GM12891 (cell line): Measurements from ENCODE around the gene PTPRN2.
"Not testable (repeated sequence)": the region's sequence is repeated elsewhere in the genome, so short reads cannot be mapped to it uniquely, and the experiment has no call there.

Source experiments
- PAX5 ChIP-seq: IDR thresholded peaks from 2 replicates; pipeline ENCODE4 v1.6.1; 2011; ENCODE audit warnings: low read length, moderate library complexity, mild to moderate bottlenecking; ENCODE audit not compliant: insufficient read depth, severe bottlenecking
- POLR2A ChIP-seq: IDR thresholded peaks from 2 replicates; pipeline ENCODE4 v1.6.1; 2011; ENCODE audit warnings: low read depth, low read length, control low read depth
- POLR2AphosphoS5 ChIP-seq: IDR thresholded peaks from 2 replicates; pipeline ENCODE4 v1.6.1; 2011; ENCODE audit warnings: low read depth, low read length, control low read depth
- TAF1 ChIP-seq: IDR thresholded peaks from 2 replicates; pipeline ENCODE4 v1.6.1; 2011; ENCODE audit warnings: low read depth, low read length, control low read depth

- not testable (repeated sequence) for TF ChIP-seq POLR2A, TAF1, POLR2AphosphoS5, PAX5
These were observed 201.9 kb downstream of the PTPRN2 start for GRCh38 chr7:158385496-158386354.
